Activated T-helper 1 cell treated with anti-CD3 and anti-CD28 coated beads, Interleukin-12 subunit alpha, Interleukin-12 subunit beta, Interleukin-2, Interleukin-4 antibody, amounts not matched to agents 30 ng/mL and 10 ng/mL and 1 ng/mL, durations not matched to agents 14 hours and 24 hours and 36 hours (primary cell): ENCODE results near the gene SDHB. TPM values are rescaled to one million over a fixed set of nuclear protein-coding genes. Genes with fewer than 3 reads are reported as not detected.

ENCODE experiments used
- DNase-seq: peaks from one replicate; pipeline ENCODE4 v3.0.0; 2021; ENCODE audit warnings: low spot score
- H3K27ac Mint-ChIP-seq: one replicate; pipeline ENCODE4 v1.8.0; 2021; ENCODE audit warnings: mild to moderate bottlenecking, mixed read lengths
- H3K27me3 Mint-ChIP-seq: one replicate; pipeline ENCODE4 v1.8.0; 2022; ENCODE audit warnings: mild to moderate bottlenecking, moderate library complexity, mixed read lengths; ENCODE audit not compliant: insufficient read depth
- H3K36me3 Mint-ChIP-seq: one replicate; pipeline ENCODE4 v1.8.0; 2021; ENCODE audit warnings: low read depth, mixed read lengths
- H3K4me1 Mint-ChIP-seq: one replicate; pipeline ENCODE4 v1.8.0; 2021; ENCODE audit warnings: low read depth, mixed read lengths
- H3K4me3 Mint-ChIP-seq: one replicate; pipeline ENCODE4 v1.8.0; 2021; ENCODE audit warnings: mild to moderate bottlenecking, moderate library complexity, mixed read lengths
- H3K9me3 Mint-ChIP-seq: one replicate; pipeline ENCODE4 v1.8.0; 2021; ENCODE audit warnings: mixed read lengths
- intact Hi-C: fragments of 100-400 bp; cut with micrococcal nuclease; formaldehyde crosslinking; loops from one replicate; pipeline ENCODE4 v1.15.1; 2024
- total RNA-seq: library from RNA; stranded (reverse); gene quantifications from 2 replicates; pipeline ENCODE4 v1.2.3, GENCODE V29; 2022

SDHB gene
- 131 and 137 TPM in 2 replicates for total RNA-seq

DNA sequence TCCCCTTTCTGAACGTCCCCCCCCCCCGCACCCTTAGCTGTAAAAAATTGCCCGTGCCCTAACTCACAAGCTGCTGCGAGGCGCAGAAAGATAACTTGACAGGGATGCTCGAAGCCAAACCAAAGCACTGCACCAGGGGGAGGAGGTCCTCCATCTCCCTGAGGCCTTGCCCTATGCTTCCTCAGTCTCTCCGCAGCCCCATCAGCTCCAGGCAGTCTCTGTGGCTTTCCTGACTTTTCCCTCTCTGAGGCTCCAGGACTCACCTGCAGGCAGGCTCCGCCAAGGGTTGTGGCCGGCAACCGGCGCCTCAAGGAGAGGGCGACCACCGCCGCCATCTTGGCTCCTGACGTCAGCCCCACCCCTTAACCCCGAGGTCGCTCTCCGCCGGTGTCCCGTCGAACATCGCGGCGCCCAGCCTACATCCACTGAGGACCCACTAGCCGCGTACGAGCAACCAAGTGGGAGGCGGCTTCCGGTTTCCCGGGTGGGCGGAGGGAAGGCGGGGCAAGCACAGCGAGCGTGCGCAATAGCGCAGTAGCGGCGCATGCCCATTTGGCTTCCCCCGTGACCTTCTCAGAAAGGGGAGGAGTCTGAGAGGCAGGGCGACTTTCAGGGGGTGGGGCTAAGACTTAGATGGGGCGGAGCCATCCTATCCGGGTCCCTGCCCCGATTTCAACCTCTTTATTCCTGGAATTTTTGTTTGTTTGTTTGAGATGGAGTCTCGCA lies at the start of gene SDHB:
SDHB (minus strand) TSS at position 348 of the 726 bp plus-strand sequence; CDS start at position 335, 13 bp downstream.
- peak; percentile 99 for DNase-seq

DNA sequence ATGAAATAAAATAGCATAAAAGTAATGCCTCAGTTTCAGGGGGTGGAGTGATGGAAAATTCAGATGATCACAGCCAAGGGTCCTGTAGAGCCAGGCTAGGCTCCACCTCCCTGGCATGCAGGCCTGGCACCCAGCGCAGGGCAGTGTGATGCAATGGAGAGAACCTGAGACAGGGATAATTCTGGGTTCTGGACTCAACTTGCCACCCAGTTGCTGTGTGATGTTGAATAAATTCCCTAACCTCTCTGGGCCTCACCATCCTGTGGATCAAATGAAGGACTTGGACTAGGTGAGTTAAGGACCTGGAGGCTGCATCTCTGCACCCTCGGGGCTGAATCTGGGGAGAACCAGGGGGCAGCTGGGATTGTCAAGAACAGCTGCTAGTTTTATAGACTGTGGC lies 48.4 kb upstream of the SDHB start:
- no peaks in the 10 kb centered on the region for H3K36me3 Mint-ChIP-seq
- intact Hi-C loops: no loop called here
- H3K4me1 Mint-ChIP-seq: no peaks in the 10 kb centered on the region
- no peaks in the 10 kb centered on the region for H3K27me3 Mint-ChIP-seq
- DNase-seq: no peak
- no peaks in the 10 kb centered on the region for H3K9me3 Mint-ChIP-seq
- H3K27ac Mint-ChIP-seq: no peak overlapping the region
- no peak overlapping the region for H3K4me3 Mint-ChIP-seq

More for the DNA sequence above, at the start of gene SDHB:
- intact Hi-C loops: loop anchor here (1.0 to 5.0 kb wide), 9 partner anchors 42 to 1637 kb away; partner anchors contain the start of genes DNAJC16 and SZRD1
- Mint-ChIP-seq H3K4me3 (peak within 1 kb of the TSS; percentile 99), H3K9me3 (no peaks in the 10 kb centered on the region), H3K27me3 (peaks cover 2% of the 10 kb centered on the region), H3K4me1 (peaks cover 18% of the 10 kb centered on the region), H3K36me3 (peaks cover 11% of the 10 kb centered on the region), H3K27ac (peak within 1 kb of the TSS; percentile 95)

DNA sequence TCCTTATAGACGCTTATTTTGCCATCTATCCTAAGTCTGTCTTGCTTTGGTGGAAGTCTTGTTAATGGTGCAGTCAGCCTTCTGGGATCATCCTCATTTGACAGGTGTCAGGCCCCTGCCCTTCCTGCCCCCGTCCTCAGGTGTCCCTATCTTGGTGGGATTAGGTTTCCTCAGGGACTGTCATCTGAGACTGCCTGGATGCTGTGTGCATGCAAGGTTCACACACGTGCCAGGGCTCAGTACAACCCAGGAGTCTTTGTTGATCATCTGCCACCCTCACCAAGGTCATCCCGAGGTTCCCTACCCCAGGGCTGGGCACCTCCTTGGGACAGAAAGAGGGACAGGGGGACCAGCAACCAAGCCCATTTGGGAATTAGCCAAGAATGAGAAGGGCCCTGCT lies 47.4 kb upstream of the SDHB start:
- intact Hi-C loops: no loop called here
- Mint-ChIP-seq H3K27me3 (no peaks in the 10 kb centered on the region), H3K27ac (no peak overlapping the region), H3K9me3 (no peaks in the 10 kb centered on the region), H3K4me3 (no peak overlapping the region), H3K36me3 (no peaks in the 10 kb centered on the region), H3K4me1 (no peaks in the 10 kb centered on the region)
- DNase-seq: no peak

DNA sequence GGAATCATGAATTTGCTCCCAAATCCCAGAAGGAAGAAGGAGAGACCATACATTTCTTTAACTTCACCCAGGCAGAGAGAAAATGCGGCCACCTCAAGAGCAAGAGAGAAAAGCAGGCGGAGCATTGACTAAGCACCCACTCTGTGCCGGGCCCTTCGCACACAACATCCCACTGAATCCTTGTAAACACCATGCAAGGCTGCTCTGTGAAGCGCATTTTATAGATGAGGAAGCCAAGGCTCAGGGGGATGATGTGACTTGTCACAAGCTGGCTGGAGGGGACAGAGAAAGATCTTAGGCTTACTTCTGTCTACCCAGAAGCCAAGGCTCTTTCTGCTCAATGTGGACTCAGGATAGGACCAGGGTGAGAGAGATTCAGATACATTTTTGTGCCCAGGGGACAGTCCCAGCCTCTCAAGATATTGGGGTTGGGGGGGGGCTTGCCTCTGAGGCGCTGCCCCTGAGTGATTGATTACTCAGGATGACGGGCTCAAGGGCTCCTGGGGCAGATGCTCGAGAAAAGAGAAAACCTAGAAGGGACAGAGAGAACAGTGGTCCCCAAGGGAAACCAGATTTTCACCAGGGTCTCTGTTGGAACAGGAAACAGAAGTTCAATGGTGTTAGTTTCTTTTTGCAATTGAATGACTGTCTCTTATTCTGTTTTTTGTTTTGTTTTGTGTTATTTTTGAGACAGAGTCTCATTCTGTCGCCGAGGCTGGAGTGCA lies 45.9 kb upstream of the SDHB start:
- Mint-ChIP-seq H3K9me3 (no peaks in the 10 kb centered on the region), H3K36me3 (no peaks in the 10 kb centered on the region), H3K4me1 (no peaks in the 10 kb centered on the region), H3K27ac (no peak overlapping the region), H3K4me3 (no peak overlapping the region), H3K27me3 (no peaks in the 10 kb centered on the region)
- intact Hi-C loops: no loop called here
- no peak for DNase-seq

DNA sequence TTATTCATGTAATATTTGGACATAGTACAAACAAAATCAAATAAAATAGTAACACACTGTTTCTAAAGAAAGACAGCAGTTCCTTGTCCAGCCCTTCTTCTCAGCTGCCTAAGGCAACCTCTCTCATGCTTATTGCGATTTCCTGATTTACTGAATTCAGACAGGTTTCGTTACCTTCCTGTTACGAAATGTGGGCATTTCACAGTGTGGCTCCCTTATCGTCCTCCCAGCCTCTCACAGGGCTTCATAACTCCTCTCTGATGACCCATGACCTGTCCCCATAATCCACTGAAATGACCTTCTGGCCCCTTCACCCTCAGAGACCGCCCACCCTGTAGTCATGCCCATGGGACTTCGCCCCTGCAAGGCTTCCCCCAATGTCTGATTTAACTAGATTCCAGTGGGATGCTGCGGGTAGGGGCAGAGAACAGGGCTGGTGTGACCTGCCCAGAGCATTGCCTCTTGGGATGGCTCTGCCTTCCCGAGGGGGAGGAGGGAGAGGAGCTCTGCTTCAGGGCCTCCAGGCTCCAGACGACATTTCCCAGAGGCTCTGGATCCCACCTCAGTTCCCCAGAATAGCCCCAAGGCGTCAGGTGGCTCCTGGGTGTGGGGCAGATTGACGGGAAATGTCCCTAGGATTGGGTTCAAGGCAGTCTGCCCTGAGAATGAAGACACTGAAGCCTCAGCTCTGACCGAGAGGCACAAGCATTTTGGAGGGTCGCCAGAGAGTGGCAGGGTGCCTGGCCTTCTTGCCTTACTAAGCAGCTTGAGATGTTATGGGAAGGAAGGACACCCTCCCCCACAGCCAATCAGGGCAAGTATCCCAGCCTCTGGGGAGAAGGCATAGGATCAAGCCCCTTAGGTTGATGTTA lies 44.9 kb upstream of the SDHB start:
- no peaks in the 10 kb centered on the region for H3K9me3 Mint-ChIP-seq
- no peak overlapping the region for H3K4me3 Mint-ChIP-seq
- H3K36me3 Mint-ChIP-seq: no peaks in the 10 kb centered on the region
- H3K27ac Mint-ChIP-seq: no peak overlapping the region
- H3K4me1 Mint-ChIP-seq: no peaks in the 10 kb centered on the region
- no peak for DNase-seq
- intact Hi-C loops: no loop called here
- no peaks in the 10 kb centered on the region for H3K27me3 Mint-ChIP-seq

DNA sequence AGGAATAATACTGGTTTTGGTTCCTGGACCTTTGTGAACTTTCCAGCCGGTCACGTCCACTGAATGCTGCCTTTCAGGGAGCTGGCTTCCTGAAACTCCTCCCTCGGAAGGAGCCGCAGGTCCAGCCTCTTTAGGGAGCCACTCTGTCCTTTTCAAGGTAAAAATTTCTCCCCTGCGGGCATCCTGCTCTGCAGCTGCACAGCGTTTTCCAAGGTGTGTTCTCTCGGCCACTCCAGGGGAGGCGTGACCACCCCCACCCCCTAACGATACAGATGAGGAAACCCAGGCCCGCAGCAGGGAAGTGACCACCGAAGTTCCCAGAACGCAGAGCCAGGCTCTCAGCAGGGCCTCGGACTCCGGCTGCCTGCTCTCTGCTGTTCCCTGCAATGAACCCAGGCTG lies 44.0 kb upstream of the SDHB start:
- Mint-ChIP-seq H3K4me3 (no peak overlapping the region), H3K36me3 (no peaks in the 10 kb centered on the region), H3K27me3 (no peaks in the 10 kb centered on the region), H3K27ac (no peak overlapping the region), H3K4me1 (no peaks in the 10 kb centered on the region), H3K9me3 (no peaks in the 10 kb centered on the region)
- intact Hi-C loops: no loop called here
- no peak for DNase-seq

DNA sequence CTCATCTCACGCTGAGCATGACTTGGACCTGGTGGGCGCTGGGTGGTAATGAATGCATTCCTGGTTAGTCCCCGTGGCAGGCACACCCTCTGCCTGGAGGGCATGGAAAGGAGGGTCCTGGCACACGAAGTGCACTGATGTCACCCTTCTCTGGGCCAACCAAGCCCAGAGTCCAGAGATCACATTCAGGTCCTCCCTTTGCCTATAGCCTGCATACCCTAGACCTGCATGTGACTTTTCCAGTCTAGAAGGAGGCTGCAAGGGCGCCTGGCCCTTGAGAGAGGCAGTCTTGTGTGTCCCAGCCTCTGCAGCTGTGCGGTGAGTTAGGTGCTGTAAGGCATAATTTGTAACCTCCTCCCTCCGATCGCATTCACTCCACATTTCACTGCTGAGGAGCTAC lies 43.3 kb upstream of the SDHB start:
- no peaks in the 10 kb centered on the region for H3K36me3 Mint-ChIP-seq
- intact Hi-C loops: no loop called here
- no peak overlapping the region for H3K27ac Mint-ChIP-seq

DNA sequence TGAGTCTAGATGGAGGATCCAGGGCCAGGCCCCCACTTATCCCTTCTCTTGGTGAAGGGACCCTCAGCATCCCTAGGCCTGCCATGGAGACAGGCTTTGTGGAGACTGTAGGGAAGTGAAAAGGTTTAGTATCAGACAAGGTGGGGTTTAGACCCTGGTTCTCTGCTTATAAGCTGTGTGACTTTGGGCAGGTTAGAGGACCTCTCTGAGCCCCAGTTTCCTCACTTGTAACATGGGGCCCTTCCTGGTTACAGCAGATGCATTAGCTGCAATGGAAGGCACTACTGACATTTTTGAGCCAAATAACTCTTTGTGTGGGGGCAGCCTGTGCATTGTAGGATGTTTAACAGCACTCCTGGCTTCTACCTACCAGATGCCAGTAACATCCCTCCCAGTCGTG lies 42.8 kb upstream of the SDHB start:
- H3K9me3 Mint-ChIP-seq: no peaks in the 10 kb centered on the region
- no peaks in the 10 kb centered on the region for H3K27me3 Mint-ChIP-seq
- H3K4me1 Mint-ChIP-seq: no peaks in the 10 kb centered on the region
- H3K36me3 Mint-ChIP-seq: no peaks in the 10 kb centered on the region
- intact Hi-C loops: no loop called here
- H3K27ac Mint-ChIP-seq: no peak overlapping the region
- no peak for DNase-seq
- H3K4me3 Mint-ChIP-seq: no peak overlapping the region

More for the DNA sequence above, 43.3 kb upstream of the SDHB start:
- DNase-seq: no peak
- Mint-ChIP-seq H3K27me3 (no peaks in the 10 kb centered on the region), H3K4me3 (no peak overlapping the region), H3K4me1 (no peaks in the 10 kb centered on the region), H3K9me3 (no peaks in the 10 kb centered on the region)

DNA sequence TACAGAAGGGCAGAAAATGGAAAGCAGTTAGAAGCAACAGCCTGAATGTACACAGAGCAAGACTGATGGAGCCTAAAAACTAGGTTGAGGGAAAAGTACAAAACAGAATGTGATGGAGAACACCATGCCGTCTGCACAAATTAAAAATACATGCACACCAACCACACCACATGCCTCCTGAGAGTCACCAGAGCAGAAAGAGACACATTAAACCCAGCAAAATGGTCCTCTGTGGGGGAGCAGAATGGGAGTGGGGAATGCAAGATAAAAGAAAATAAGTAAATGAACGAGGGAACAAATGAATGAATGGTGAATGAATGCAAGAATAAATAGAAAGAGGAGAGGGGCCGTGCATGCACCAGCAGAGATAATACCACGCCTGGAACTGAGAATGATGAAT lies 41.3 kb upstream of the SDHB start:
- Mint-ChIP-seq H3K4me3 (no peak overlapping the region), H3K27me3 (no peaks in the 10 kb centered on the region), H3K9me3 (no peaks in the 10 kb centered on the region), H3K4me1 (no peaks in the 10 kb centered on the region), H3K36me3 (no peaks in the 10 kb centered on the region), H3K27ac (no peak overlapping the region)
- intact Hi-C loops: no loop called here
- no peak for DNase-seq

DNA sequence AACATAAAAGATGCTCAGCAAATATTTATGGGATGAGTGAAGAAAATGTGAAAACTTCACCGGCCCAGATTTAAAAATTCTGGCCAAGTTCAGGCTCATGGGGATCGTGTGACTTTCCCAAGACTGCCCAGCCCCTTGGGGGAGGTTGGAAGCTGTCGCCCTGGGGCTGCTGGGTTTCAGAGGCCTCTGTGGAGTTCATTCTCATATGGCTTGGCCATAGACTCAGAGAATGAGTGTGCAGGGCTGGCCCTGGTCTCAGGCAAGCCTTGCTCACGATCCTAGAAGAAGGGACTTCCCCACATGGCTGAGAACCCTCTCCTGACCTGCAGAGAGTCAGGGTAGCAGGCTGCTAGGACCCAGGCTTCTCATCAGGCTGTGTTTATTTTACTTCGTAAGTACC lies 40.8 kb upstream of the SDHB start:
- no peaks in the 10 kb centered on the region for H3K4me1 Mint-ChIP-seq
- H3K27me3 Mint-ChIP-seq: no peaks in the 10 kb centered on the region
- DNase-seq: no peak
- intact Hi-C loops: no loop called here
- no peaks in the 10 kb centered on the region for H3K9me3 Mint-ChIP-seq
- H3K36me3 Mint-ChIP-seq: no peaks in the 10 kb centered on the region
- no peak overlapping the region for H3K27ac Mint-ChIP-seq
- no peak overlapping the region for H3K4me3 Mint-ChIP-seq

DNA sequence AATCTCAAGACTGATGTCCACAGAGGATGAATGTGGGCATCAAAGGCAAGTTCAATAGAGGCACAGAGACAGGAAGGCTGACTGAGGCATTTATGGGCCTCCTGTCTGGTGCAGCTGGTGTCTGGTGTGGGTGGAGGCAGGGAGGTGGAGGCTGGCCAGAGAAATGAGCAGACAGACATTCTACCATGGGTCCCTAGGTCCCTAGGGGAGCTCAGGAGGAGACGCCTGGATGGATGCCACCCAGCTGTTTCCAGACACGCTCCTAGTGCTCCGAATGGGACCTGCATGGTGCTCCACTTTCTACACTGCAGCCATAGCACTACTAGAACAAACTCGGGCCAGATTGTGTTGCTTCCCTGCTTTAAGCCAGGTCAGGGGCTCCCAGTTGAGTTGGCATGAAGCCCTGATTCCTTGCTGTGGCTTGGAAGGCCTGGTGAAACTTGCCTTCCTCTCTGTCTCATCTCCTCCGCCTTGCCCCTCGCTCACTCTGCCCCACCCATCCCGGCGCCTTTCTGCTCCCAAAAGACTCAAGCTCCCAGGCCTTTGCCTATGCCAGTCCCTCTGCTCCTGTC lies 40.1 kb upstream of the SDHB start:
- no peaks in the 10 kb centered on the region for H3K36me3 Mint-ChIP-seq
- intact Hi-C loops: no loop called here
- no peaks in the 10 kb centered on the region for H3K4me1 Mint-ChIP-seq
- no peak overlapping the region for H3K4me3 Mint-ChIP-seq
- no peaks in the 10 kb centered on the region for H3K9me3 Mint-ChIP-seq
- no peaks in the 10 kb centered on the region for H3K27me3 Mint-ChIP-seq
- no peak overlapping the region for H3K27ac Mint-ChIP-seq
- no peak for DNase-seq

DNA sequence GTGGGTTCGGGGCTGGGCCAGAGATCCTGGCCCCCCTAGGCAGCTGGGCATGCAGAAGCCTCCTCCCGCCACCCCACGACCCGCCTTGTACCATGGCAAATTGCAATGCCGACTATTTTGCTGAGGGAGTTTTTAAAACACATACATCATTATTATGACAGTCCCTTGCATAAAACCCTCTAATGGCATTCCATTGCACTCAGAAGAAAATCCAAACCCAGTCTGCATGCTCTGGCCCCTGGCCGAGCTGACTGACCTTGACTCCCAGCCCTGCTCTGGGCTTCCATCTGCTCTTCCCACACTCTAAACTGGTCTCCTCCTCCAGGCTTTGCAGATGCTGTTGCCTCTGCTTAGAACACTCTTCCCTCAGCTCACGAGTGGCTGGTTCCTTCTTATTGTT lies 37.4 kb upstream of the SDHB start:
- no peaks in the 10 kb centered on the region for H3K27me3 Mint-ChIP-seq
- intact Hi-C loops: no loop called here

More for the DNA sequence above, 37.4 kb upstream of the SDHB start:
- H3K9me3 Mint-ChIP-seq: no peaks in the 10 kb centered on the region
- H3K4me1 Mint-ChIP-seq: no peaks in the 10 kb centered on the region
- no peak overlapping the region for H3K27ac Mint-ChIP-seq
- H3K36me3 Mint-ChIP-seq: no peaks in the 10 kb centered on the region
- DNase-seq: no peak
- no peak overlapping the region for H3K4me3 Mint-ChIP-seq
